GM23248 (cell line): ENCODE measurements around the gene ZNF283. TPM values are rescaled to one million over a fixed set of nuclear protein-coding genes. Genes with fewer than 3 reads are reported as not detected.

ENCODE experiments used
- DNase-seq: peaks from one replicate; pipeline ENCODE4 v3.0.0-alpha.2; 2015
- H2AFZ ChIP-seq: fragments of 200-600 bp; sonication (generic); 2 replicates; pipeline ENCODE4 v1.6.1; 2016; ENCODE audit warnings: antibody characterized with exemption
- H3F3A ChIP-seq: fragments of 200-600 bp; sonication (generic); 2 replicates; pipeline ENCODE4 v1.6.1; 2016; ENCODE audit warnings: mild to moderate bottlenecking, antibody characterized with exemption, mixed run types; ENCODE audit not compliant: insufficient read depth
- H3K27ac ChIP-seq: fragments of 200-600 bp; sonication (generic); 2 replicates; pipeline ENCODE4 v1.5.1; 2016; ENCODE audit warnings: mild to moderate bottlenecking
- H3K27me3 ChIP-seq: fragments of 200-600 bp; sonication (generic); replicated peaks from 2 replicates; pipeline ENCODE4 v1.6.1; 2016; ENCODE audit warnings: mild to moderate bottlenecking; ENCODE audit not compliant: insufficient read depth
- H3K36me3 ChIP-seq: fragments of 200-600 bp; sonication (generic); 2 replicates; pipeline ENCODE4 v1.6.1; 2016; ENCODE audit warnings: low read depth, mild to moderate bottlenecking
- H3K4me1 ChIP-seq: fragments of 200-600 bp; sonication (generic); 2 replicates; pipeline ENCODE4 v1.6.1; 2016; ENCODE audit warnings: mild to moderate bottlenecking; ENCODE audit not compliant: insufficient read depth
- H3K4me2 ChIP-seq: fragments of 200-600 bp; sonication (generic); one replicate; pipeline ENCODE4 v1.6.1; 2016; ENCODE audit warnings: mild to moderate bottlenecking; ENCODE audit not compliant: unreplicated experiment
- H3K4me3 ChIP-seq: fragments of 200-600 bp; sonication (generic); 2 replicates; pipeline ENCODE4 v1.5.1; 2016; ENCODE audit warnings: mild to moderate bottlenecking
- H3K79me2 ChIP-seq: fragments of 200-600 bp; sonication (generic); 2 replicates; pipeline ENCODE4 v1.6.1; 2016; ENCODE audit warnings: mild to moderate bottlenecking; ENCODE audit not compliant: insufficient read depth
- H3K9ac ChIP-seq: fragments of 200-600 bp; sonication (generic); 2 replicates; pipeline ENCODE4 v1.6.1; 2016; ENCODE audit warnings: mild to moderate bottlenecking
- H3K9me2 ChIP-seq: fragments of 200-600 bp; sonication (generic); 2 replicates; pipeline ENCODE4 v1.6.1; 2016; ENCODE audit warnings: mixed run types, mild to moderate bottlenecking, moderate library complexity; ENCODE audit not compliant: insufficient read depth
- H3K9me3 ChIP-seq: fragments of 200-600 bp; sonication (generic); one replicate; pipeline ENCODE4 v1.6.1; 2017; ENCODE audit warnings: low read depth
- H4K20me1 ChIP-seq: fragments of 200-600 bp; sonication (generic); 2 replicates; pipeline ENCODE4 v1.6.0; 2016; ENCODE audit not compliant: insufficient read depth
- EZH2 ChIP-seq: fragments of 200-600 bp; sonication (generic); IDR thresholded peaks from 2 replicates; pipeline ENCODE4 v1.6.1; 2018; ENCODE audit warnings: antibody characterized with exemption, mild to moderate bottlenecking; ENCODE audit not compliant: insufficient read depth, poor library complexity, severe bottlenecking
- EZH2phosphoT487 ChIP-seq: fragments of 200-600 bp; sonication (generic); IDR thresholded peaks from 2 replicates; pipeline ENCODE4 v1.6.1; 2018; ENCODE audit warnings: antibody characterized with exemption, moderate library complexity, mild to moderate bottlenecking, low read depth; ENCODE audit not compliant: insufficient read depth
- WGBS, 2 experiments: methylation state at CpG; one replicate each; pipeline ENCODE4 v1.1.6; 2015 to 2017; ENCODE audit warnings: low lambda C conversion rate in 2 of 2, low coverage in 1 of 2; ENCODE audit errors: missing lambda C conversion rate in 2 of 2; 5-methylcytosine and 5-hydroxymethylcytosine counted together
- in situ Hi-C: fragments of 300-500 bp; cut with MboI; formaldehyde crosslinking; loops from 2 replicates; pipeline ENCODE4 v1.15.0; 2020
- polyA plus RNA-seq: library from polyadenylated mRNA; unstranded; fragments of >200 nt; fragmentation: Nextera tagmentation; extraction: Ambion mirVana; gene quantifications from 2 replicates; pipeline ENCODE4 v1.2.1, GENCODE V29; 2016
- total RNA-seq: library from RNA; depleted of rRNA; stranded (reverse); fragments of >200 nt; shearing (Covaris generic); gene quantifications from 2 replicates; pipeline ENCODE4 v1.2.3, GENCODE V29; 2014

Gene ZNF283
- total and polyA plus RNA-seq, 2 experiments from 2014 or later, result 4.6 to 12.1 TPM

DNA sequence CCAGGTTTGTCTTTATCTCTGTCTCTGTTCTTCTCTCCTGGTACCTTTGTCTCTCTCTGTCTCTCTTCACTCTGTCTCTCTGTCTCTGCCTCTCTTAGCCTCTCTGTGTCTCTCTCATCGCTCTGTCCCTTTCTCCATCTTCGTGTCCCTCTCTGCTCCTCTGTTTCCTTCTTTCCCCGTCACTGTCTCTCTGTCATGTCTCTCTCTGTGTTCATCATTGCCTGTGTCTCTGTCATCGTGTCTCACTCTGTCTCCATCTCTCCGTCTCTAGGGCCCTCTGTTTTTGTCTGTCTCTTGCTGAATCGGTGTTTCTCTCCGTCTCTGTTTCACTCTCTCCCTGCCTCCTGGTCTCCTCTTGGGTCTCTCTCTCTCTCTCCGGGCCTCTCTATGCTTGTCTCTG is 43.5 kb upstream of the ZNF283 start:
- no peaks in the 10 kb centered on the region for H3K9me2 ChIP-seq
- H3K9me3 ChIP-seq, result no peaks in the 10 kb centered on the region
- H3K79me2 ChIP-seq, result no peaks in the 10 kb centered on the region; the same call in 1 of the 2 replicates
- in situ Hi-C loops, result no loop called here
- TF ChIP-seq EZH2 (no peak), EZH2phosphoT487 (no peak)
- H3K4me1 ChIP-seq, result peaks cover 34% of the 10 kb centered on the region
- DNase-seq, result no peak
- no peaks in the 10 kb centered on the region for H4K20me1 ChIP-seq
- H2AFZ ChIP-seq, result no peak overlapping the region
- H3F3A ChIP-seq, result no peaks in the 10 kb centered on the region; the same call in 1 of the 2 replicates
- no peaks in the 10 kb centered on the region for H3K36me3 ChIP-seq
- WGBS, 2 experiments, result 88 to 97% methylated on average over 8 of the region's 8 CpGs
- H3K27ac ChIP-seq, result no peak overlapping the region
- H3K9ac ChIP-seq, result no peak overlapping the region
- no peak overlapping the region for H3K4me2 ChIP-seq
- no peak overlapping the region for H3K4me3 ChIP-seq
- H3K27me3 ChIP-seq, result no peaks in the 10 kb centered on the region

DNA sequence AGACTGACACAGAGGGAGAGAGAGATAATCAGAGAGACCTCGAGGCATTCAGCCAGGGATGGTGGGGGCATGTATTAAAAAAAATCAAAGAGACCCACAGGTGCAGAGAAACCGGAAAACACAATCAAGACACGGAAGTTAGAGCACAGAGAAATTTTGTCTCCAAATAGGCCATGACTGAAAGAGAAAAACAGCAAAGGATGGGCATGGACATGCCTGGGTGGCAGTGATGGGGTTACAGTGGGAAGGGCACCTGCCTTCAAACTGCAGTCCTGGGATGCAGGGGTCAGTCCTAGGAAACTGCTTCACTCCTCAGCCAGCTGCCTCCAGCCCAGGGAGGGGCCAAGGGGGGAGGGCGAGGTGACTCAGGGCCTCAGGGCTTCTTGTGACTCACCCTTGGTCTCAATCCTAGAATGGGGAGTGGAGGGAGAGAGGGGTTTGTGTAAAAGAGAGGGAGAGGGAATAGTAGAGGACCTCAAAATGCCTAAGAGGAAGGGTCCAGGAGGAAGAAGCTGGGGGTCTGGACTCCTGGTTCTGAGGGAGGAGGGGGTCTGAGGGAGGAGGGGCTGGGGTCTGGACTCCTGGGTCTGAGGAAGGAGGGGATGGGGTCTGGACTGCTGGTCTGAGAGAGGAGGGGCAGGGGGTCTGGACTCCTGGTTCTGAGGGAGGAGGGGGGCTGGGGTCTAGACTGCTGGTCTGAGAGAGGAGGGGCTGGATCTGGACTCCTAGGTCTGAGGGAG is 42.7 kb upstream of the ZNF283 start:
- H3K9ac ChIP-seq, result peak overlapping the region; percentile 34
- no peaks in the 10 kb centered on the region; the same call in 1 of the 2 replicates for H3K79me2 ChIP-seq
- DNase-seq, result peak; percentile 92
- no peaks in the 10 kb centered on the region for H4K20me1 ChIP-seq
- H3K9me3 ChIP-seq, result no peaks in the 10 kb centered on the region
- in situ Hi-C loops, result no loop called here
- peak overlapping the region; percentile 21 for H3K27ac ChIP-seq
- H3K36me3 ChIP-seq, result no peaks in the 10 kb centered on the region
- H3K27me3 ChIP-seq, result no peaks in the 10 kb centered on the region
- 43 to 50% methylated on average over 4 of the region's 4 CpGs for WGBS, 2 experiments
- peak overlapping the region; percentile 68; the same call in 1 of the 2 replicates for H2AFZ ChIP-seq
- H3K9me2 ChIP-seq, result no peaks in the 10 kb centered on the region
- no peaks in the 10 kb centered on the region; the same call in 1 of the 2 replicates for H3F3A ChIP-seq
- H3K4me2 ChIP-seq, result peak overlapping the region; percentile 49
- no peak overlapping the region for H3K4me3 ChIP-seq
- TF ChIP-seq EZH2, result no peak
- no peak for TF ChIP-seq EZH2phosphoT487
- H3K4me1 ChIP-seq, result peaks cover 34% of the 10 kb centered on the region

DNA sequence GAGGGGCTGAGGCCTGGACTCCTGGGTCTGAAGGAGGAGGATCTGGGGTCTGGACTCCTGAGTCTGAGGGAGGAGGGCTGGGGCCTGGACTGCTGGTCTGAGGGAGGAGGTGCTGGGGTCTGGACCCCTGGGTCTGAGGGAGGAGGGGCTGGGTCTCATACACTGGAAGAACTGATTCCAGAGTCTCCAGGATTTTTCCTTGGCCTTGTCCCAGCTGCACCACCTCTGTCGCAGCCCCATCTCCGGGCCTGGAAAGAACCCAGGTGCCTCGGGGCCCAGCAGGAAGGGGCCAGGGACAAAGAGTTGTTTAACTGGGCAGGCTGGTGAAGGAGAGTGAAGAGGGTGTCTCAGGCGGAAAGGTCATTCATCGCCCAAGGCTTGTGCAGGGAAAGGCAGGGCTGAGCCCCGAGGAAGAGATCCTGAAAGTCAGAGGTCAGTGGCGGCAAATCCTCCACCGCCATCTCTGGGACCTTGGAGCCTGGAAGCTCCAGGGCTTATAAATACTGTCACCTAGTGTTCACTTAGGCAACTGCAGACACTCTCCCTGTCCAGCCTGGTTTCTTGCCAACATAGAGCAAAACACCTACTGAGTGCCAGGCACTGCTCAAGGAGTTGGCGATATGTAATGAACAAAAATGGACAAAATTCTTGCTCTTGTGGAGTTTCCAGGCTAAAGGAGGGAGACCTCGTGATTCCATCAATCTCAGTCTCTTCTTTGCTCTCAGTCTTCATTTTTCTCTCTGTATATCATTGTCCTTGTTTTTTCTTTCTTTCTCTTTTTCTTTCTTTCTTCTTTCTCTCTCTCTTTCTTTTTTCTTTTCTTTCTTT is 41.9 kb upstream of the ZNF283 start:
- 16 to 17% methylated on average over 10 of the region's 10 CpGs for WGBS, 2 experiments
- in situ Hi-C loops, result loop anchor here (5.0 kb wide), 1 partner anchor 38 kb away; no protein-coding TSS in a partner anchor
- H3K9me3 ChIP-seq, result no peaks in the 10 kb centered on the region
- DNase-seq, result peak; percentile 86
- peak overlapping the region; percentile 68 for H2AFZ ChIP-seq
- peaks cover 26% of the 10 kb centered on the region for H3K4me1 ChIP-seq
- H3K27me3 ChIP-seq, result no peaks in the 10 kb centered on the region
- no peak overlapping the region for H3K4me3 ChIP-seq
- no peaks in the 10 kb centered on the region for H3K9me2 ChIP-seq
- no peaks in the 10 kb centered on the region; the same call in 1 of the 2 replicates for H3F3A ChIP-seq
- peak overlapping the region; percentile 34 for H3K9ac ChIP-seq
- peak overlapping the region; percentile 49 for H3K4me2 ChIP-seq
- TF ChIP-seq EZH2, result no peak
- no peak for TF ChIP-seq EZH2phosphoT487
- H4K20me1 ChIP-seq, result no peaks in the 10 kb centered on the region
- no peaks in the 10 kb centered on the region for H3K79me2 ChIP-seq
- peak overlapping the region; percentile 21 for H3K27ac ChIP-seq
- H3K36me3 ChIP-seq, result no peaks in the 10 kb centered on the region

DNA sequence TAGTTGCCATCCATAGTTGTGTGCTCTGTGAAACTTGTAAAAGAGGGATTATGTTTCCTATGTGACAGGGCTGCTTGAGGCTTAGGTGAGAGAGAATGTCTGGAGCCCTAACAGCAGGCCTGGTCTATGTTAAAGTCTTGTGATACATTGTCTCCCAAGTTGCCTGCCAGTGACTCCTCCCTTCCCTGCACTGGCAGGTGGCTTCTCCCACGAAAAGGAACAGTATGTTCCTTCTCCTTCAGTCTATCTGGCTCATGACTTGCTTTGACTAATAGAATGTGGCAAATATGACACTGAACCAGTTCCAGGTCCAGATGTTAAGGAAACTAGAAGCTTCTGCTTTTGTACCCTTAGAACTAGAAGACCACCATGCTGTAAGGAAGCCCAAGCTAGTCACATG is 40.5 kb upstream of the ZNF283 start:
- Histone ChIP-seq H2AFZ (no peak overlapping the region), H3K9me3 (no peaks in the 10 kb centered on the region), H3K36me3 (no peaks in the 10 kb centered on the region), H3K4me3 (no peak overlapping the region), H3K79me2 (no peaks in the 10 kb centered on the region), H3F3A (no peaks in the 10 kb centered on the region; the same call in 1 of the 2 replicates), H4K20me1 (no peaks in the 10 kb centered on the region), H3K9ac (no peak overlapping the region), H3K27ac (no peak overlapping the region), H3K4me1 (peaks cover 15% of the 10 kb centered on the region), H3K4me2 (no peak overlapping the region), H3K9me2 (no peaks in the 10 kb centered on the region), H3K27me3 (0 out of 2 replicates have a peak, but pooled peaks cover 6% of the 10 kb centered on the region)
- WGBS, 2 experiments, result 0 to 4% methylated on average over 1 of the region's 1 CpG
- no peak for DNase-seq
- TF ChIP-seq EZH2, result no peak
- no peak for TF ChIP-seq EZH2phosphoT487
- in situ Hi-C loops, result loop anchor here (5.0 kb wide), 1 partner anchor 39 kb away; no protein-coding TSS in a partner anchor
